ENCODE data around the gene VCP. TPM values are rescaled to one million over a fixed set of nuclear protein-coding genes. Genes with fewer than 3 reads are reported as not detected.

Gene VCP
- total RNA-seq, 1 experiment from 2014 or later: 396 TPM

DNA sequence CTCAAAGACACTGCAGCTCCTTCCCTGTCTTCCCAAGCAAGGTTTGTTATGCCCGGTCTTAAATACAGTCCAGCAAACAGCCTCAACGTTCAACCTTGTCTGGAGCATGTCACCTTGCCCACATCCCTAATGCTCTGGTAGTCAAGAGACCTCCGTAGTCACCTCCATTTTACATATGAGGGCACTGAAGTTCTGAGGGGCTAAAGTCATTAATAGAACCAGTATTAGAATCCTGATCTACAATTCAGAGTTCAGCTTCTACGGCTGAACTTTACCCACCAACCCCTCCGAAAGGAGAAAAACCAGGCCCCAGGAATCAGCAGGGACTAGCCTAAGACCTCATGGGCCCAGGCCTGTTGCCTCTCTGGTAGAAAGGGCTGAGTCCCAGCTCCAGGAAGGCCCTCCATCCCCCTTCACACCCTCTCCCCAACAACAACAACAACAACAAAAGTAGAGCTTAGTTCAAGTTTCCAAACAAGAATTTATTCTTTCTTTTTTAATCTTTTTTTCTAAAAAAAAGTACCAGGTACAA is 31.3 kb upstream of the VCP start:
- no peak for DNase-seq (ENCODE audit: low read depth)

DNA sequence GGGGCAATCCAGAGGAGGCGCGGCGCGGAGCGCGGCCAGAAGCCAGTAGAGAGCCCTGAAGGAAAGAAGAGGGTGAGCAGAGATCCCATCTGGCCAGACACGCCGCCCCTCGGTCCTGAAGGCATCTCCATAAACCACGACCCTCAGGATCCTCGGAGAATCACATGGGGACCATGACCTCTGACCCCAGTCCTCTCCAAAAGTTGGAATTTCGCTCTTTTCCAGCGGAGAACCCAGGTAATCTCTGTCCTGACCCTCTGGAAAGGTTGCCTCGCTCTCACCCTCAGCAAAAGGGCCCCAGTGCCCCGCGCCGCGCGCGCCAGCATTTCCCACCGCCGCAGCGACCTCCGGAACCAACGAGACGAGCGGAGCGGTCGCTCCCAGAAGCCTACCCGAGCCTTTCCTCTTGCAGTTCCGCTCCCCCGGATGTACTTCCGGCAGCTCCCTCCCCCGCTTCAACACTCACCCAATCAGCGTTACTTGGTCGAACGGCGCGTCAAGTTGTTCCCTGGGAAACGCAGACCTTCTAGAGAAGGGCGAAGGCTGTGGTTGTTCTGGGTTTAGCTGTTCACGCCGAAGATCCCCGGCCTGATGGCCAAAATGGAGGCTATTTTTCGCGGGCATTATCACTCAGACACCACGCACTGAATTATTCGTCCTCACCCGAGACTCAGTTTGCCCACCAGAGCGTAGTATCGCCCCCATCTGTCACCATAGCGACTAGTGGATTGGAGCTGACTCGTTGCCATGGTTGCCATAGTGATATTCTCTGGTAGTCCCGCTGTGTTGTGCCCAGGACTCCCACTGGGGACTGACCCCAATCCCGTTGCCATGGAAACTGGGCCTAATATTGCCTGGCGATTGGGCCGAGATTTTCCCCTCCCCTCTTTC is 30.6 kb upstream of the VCP start, which contains the start of gene STOML2:
TSS of gene STOML2 (minus strand) at position 363 of the 891 bp plus-strand sequence. CDS start at position 326, 37 bp downstream.
- peak; percentile 95 for DNase-seq (ENCODE audit: low read depth)

DNA sequence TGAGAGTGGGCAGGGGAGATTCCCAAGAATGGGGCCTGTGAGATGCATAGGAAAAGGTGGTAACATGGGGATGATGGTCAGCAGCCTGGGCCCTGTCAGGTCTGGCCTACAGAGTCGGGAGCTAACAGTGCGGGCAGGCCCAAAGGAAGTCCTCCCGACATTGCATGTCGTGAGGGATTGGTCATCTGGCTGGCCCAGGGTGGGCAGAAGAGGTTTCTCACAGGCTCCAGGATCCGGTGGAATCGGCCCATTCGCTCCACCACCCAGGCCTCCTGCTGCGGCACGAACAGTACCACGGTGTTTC is 30.0 kb upstream of the VCP start:
- no peak for DNase-seq (ENCODE audit: low read depth)

DNA sequence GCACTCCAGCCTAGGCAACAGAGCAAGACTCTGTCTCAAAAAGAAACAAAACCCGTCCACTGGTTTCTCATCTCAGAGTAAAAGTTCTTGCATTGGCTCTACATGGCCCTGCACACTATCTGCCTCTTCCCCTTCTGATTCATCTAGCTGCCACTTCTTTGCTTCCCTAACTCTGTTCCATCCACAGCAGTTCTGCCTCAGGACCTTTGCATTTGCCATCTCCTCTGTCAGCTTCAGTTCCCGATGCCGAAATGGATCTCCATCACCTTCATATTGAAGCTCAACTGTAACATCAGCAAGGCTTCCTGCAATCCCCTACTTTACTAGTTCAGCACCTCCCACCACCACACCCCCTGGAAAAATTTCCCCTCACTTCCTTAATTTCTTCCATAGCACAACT is 25.1 kb upstream of the VCP start:
- no peak for DNase-seq (ENCODE audit: low read depth)

DNA sequence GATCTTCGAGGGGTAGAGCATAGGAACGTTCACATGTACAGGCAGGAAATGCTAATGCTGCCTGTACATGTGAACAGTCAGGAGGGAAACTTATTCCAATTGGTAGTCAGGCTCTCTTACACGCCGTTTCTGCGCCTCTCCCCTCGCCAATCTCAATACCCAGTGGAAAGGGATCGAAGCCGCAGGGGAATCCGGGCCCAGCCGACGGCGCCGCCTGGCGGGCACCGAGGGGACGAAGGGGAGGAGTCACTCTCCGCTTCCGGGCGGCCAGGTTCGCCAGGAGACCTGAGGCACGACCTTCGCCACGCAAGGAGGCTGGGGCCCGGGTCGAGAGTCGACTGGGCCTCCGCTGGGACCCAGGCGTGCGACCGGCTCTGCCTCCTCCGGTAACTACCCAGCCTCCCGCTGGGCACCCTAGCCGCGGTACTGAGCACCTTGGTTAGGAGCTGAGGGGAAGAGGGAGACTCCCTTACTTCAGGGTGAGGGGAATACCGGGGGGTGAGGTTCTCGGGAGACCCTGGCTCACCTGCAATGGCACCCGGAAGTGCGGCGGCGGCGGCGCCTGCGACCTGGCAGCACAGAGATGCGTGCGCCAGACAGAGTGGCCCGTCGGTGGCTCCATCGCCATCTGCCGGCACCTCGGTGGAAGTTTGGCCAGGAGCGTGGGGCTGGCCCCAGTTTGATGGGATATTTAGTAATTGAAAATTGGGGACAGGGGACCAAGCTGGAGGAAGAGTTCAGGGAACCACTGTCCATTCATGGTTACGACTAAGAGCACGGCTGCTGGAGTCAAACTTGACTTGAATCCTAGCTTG is 23.8 kb upstream of the VCP start, which contains the start of gene PIGO:
TSS of gene PIGO (minus strand) at position 557 of the 815 bp plus-strand sequence. CDS start 1,026 bp downstream, outside the sequence.
- DNase-seq (ENCODE audit: low read depth): peak; percentile 85

DNA sequence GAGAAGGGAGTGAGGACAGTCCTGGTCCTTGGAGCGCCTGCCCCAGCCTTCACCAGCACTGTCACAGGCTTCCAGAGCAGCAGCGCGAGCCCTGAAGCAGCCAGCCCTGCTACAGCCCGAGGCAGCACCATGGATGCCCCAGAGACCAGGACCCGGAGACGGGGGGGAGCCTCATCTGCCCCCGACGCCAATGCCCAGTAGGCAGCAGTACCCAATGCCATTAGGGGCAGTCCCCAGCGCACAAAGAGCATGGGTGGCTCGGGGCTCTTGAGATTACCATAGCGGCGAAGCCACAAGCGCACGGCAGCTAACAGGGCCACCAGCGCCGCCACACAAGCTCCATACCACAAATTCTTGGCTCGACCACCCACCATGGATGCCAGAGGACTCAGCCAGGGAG is 19.1 kb upstream of the VCP start:
- no peak for DNase-seq (ENCODE audit: low read depth)

DNA sequence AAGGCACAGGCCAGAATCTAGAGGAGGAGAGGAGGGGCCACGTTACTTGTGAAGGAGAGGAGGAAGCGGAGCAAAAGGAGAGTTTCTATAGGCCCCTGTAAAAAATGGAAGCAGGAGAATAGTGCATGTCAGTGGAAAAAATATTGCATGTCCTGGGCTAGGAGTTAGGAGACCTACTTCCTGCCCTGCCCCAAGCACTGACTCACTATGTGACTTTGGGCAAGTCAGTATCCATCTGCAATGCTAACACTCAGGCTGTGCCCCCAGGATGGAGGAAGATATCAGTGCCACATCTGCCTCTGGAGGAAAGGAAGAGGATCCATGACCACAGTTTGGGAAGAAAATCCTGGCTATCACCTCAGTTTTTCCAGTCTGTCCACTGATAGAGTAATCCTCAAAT is 17.0 kb upstream of the VCP start:
- DNase-seq (ENCODE audit: low read depth): no peak

DNA sequence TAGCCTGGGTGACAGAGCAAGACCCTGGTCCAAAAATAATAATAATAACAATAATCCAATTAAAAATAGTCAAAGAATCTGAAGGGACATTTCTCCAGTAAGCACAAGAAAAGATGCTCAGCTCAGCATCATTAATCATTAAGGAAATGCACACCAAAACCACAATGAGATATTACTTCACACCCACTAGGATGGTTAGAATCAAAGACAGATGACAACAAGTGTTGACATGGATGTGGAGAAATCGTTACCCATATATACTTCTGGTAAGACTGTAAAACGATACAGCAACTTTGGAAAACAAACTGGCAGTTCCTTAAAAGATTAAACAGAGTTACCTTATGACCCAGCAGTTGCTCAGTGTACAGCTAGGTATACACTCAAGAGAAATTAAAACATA is 12.7 kb upstream of the VCP start:
- no peak for DNase-seq (ENCODE audit: low read depth)

DNA sequence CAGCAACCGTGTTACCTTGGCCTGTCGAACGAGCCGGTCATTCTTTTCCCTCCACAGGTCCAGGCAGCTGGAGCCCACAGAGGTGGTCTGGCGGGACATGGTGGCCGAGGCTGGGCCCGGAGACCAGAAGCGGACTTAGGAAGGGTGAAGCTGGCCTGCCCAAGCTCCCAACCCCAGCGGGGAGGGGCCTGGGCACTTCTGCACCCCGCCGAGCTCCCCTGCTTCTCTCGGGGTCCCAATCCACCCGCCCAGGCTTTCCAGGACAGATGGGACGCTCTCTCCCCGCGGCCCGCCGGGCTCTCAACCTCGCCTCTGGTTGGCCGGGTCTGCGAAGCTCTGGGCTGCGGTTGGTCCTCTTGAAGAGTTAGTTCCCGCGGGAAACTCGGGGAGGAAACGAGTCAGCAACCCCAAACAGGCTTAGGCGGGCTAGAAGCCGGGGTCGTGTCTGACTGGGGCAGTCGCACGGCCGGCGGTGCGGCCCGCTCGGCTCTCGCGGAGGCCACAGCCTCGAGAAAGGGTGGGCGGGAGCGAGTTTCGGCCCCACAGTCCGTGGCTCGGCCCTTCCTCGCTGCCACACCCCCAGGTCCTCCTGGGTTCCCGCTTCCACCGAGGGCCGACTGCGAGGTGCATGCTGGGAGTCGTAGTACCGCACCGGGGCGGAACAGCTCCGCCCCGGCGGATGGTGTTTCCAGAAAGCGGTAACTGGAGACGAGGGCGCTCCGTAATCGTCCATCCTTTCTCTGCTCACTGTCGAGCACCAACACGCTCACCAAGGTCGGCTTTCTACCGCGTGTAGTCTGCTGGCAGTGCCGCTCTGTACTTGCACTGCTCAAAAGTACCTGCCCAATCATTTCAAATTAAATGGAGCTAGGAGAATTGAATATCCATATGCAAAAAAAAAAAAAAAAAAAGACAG is 7.3 kb upstream of the VCP start, which contains the start of gene FANCG:
TSS of gene FANCG (minus strand) at position 517 of the 916 bp plus-strand sequence. CDS start at position 99, 418 bp downstream.
- DNase-seq (ENCODE audit: low read depth): peak; percentile 93

DNA sequence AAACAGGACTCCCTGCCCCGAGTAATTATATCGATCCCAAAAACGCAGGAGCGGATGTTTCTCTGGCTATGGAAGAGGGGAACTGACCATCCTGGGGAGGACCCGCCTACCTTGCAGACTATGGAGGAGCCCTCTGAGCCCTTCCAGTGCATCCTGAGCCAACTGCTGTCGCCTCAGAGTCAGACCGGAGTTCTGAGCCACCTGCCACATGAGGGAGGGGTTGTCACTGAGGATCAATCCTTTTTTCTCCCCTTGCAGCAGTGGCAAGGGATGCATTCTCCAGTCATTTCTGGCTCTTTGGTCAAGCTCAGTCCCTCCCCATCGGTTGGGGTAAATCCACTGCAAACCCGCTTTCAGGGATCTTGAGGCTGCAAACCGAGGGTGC is 6.6 kb upstream of the VCP start:
- DNase-seq (ENCODE audit: low read depth): no peak

DNA sequence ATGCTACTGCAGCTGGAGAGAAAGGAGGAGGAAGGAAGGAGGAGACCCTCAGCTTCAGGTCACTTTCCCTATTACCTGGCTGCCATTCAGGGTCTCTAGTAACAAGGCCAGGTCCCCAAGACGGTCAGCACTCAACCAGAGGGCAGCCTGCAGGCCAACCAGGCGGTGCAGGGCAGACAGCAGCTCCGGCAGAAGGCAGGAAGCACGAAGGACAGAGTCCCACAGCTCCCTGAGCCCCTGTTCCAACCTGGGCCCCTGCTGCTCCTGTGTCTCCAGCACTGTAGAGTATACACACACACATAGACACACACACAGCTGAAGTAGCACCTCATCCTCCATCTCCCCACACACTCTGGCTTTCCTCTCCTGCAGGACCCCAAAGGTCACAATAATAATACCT is 5.6 kb upstream of the VCP start:
- no peak for DNase-seq (ENCODE audit: low read depth)

DNA sequence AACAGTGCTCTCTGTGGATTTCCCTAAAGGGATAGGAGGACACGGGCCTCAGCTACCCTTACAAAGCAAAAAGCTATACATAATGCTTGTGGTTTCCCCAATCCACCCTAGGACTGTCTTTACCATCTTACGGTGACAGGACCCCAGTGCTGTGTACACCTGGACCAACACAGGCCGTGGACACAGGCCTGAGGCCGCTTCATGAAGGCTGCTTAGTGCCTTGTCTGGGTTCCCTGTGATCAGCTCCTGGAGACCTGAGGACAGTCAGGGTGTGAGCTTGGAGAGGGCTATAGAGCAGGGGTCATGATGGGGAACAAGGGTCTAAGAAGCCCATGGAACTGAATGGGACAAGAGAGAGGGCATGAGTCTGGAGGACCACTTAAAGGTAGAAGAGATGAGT is 4.4 kb upstream of the VCP start:
- DNase-seq (ENCODE audit: low read depth): no peak

DNA sequence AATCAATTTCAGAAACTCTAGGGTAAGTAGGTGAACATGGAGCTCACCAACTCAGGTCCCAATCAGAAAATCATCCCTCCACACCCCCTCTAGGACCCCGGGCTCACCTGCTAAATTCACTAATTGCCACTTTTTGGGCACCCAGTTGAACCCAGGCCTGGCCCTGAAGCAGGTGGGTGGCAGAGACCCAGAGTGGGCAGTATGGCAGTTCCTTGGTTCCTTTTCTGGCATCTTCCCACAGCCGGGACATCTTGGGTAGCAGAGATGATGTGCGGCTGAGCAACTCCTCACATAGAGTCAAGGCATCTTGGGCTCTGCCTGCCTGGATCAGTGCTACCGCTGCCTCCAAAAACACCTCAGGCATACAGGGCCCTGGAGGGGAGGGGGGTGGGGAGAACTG is 2.9 kb upstream of the VCP start:
- DNase-seq (ENCODE audit: low read depth): no peak

DNA sequence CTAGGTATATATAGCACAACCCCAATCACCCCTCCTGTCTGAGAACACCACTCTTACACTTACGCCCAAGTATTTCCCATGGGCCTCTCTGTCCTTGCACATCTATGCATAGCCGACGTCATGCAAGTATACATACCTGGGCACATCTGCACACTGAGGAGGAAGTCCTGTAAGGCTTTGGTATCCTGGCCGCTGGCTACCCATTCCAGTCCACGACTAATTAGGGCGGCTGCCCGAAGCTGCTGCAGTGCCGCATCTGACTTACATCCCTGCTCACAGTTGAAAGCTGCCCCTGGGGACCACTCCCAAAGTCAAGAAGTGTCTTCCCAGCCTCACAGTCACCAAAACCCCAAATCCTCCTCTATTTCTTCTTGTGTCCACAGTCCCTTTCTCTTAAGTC is 2.4 kb upstream of the VCP start:
- no peak for DNase-seq (ENCODE audit: low read depth)

DNA sequence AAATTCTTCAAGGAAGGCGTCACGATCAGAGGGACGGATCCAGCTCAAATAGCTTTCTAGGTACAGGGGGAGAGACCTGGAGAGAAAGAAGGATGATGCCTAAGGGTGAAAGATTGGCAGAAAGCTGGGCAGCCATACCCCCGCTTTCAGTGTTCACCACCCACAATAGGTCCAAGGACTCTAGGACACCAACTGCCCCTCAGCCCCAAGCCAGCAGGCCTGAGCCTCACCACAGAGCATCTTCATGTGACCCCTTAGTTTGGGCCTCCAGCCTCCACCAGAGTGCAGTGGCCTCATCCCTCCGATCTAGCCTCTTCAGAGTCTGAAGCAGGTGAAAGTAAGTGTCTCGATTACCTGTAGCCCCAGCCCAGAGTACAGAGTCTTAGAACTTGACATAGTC is 1.7 kb upstream of the VCP start:
- no peak for DNase-seq (ENCODE audit: low read depth)

DNA sequence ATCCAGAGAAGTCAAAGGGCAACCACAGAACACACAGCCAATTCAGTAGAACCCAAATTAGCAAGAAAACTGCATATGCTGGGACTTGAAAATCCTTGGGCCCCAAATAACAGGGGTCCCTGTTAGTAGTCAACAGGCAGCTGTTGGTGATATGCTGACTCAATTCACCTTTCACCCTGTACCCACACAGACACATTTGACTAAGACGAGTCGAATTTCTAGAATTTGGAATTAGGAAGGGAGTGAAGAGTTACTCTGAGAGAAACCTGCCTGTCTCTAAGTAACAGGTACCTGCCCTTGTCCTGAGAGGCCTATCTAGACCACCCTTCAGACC is 821 bp upstream of the VCP start:
- DNase-seq (ENCODE audit: low read depth): no peak

DNA sequence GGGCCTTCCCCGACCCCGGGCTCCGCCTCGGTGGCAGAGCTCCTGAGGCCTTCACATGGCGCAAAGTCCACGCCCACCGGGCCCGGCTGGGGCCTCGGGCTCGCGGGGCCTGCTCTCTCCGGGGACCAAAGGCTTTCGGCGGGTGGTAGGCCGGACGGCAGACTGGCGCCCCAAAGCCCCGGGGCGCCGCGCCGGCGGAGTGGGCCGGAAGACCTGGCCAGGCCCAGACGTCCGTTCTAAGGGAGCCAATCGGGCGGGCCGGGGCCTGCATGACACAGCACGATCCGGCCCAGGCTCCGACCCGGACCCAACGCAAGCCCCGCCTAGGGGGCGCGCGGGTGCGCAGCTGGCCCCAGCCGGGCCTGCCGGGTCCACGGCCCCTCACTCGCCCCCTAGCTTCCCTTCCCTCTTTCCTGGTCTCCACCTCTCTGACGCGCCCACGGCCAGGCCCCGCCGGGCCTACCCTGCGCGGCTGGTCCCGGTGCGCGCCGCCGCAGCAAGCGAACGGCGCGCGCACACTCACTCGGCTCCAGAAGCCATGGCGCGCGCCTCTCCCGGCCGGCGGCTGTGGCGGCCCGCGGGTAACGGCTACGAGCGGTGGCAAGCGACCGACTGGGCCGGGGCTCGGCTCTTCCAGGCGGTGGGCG is 488 bp downstream of the VCP start:
- DNase-seq (ENCODE audit: low read depth): peak; percentile 91

DNA sequence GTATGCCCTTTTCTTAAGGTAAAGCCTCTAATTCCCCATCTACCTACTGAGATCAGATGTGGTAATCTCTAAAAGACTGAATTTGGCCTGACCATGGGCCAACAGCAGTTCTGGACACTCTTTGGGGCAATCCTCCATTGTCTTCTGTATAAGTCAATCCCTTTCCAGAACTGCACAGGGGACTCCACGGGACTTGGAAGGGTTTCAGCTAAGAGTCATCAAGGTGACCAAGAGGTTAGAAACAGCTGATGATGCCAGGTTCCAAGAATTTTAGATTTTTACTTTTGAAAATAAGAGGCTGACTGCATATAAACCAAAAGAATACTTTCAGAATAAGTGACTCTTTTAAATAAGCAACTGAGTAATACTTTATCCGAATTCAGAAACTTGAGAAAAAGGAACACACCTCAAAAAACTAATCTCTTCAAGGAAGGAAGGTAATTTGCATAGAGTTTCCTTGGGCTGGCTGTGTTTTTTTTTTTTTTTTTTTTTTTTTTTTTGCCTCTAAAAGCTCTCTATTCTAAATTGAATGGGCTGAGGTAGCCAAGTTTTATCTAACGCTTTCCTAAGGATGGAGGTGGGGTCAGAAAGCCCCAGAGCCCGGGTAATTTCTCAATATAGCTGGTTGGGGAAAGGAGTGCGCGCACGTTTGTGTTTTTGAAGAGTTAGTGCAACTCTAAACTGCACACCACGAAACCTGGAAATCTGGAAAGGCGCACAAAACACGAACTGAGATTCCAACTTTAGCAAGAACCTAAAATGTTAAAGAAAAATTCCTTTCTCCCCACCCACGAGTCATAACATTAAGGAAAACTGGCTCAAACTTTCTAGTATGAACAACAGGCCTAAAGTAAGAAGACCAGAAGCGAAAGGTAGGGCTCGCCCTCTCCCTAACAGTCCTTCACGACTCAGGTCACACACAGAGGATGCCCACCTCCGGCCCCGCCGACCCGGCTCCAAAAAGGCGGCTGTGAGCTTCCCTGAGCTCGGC is 1.3 kb downstream of the VCP start:
- DNase-seq (ENCODE audit: low read depth): no peak

DNA sequence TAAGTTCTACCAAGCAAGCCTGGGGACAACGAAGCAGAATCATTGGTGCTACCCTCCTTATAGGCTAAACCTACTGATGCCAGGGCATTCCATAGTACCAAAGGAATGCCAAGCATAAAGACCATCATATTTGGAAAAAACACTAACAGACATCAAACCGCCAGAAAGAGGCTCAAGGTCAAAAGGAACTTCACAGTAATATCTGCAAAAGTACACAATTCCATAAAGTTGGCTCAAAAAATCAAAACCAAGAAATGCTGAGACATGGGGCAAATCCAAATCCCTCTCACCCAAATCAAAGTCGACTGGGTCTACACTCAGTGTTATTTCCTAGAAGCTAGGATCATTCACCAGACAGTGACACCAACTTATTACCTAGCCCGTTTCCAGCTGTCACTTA is 3.4 kb downstream of the VCP start:
- DNase-seq (ENCODE audit: low read depth): no peak
